Hematopoietic multipotent progenitor cell treated with erythropoietin and hydrocortisone succinate and interleukin-3 and kit ligand, for 6 days (in vitro differentiated cells): ENCODE results near the gene NR2F1.
A peak's percentile ranks its signal among the peaks of the same experiment; 100 is the strongest.

Experiments
- DNase-seq: peaks from one replicate; pipeline ENCODE4 v3.0.0-alpha.2; 2015

Gene NR2F1

DNA sequence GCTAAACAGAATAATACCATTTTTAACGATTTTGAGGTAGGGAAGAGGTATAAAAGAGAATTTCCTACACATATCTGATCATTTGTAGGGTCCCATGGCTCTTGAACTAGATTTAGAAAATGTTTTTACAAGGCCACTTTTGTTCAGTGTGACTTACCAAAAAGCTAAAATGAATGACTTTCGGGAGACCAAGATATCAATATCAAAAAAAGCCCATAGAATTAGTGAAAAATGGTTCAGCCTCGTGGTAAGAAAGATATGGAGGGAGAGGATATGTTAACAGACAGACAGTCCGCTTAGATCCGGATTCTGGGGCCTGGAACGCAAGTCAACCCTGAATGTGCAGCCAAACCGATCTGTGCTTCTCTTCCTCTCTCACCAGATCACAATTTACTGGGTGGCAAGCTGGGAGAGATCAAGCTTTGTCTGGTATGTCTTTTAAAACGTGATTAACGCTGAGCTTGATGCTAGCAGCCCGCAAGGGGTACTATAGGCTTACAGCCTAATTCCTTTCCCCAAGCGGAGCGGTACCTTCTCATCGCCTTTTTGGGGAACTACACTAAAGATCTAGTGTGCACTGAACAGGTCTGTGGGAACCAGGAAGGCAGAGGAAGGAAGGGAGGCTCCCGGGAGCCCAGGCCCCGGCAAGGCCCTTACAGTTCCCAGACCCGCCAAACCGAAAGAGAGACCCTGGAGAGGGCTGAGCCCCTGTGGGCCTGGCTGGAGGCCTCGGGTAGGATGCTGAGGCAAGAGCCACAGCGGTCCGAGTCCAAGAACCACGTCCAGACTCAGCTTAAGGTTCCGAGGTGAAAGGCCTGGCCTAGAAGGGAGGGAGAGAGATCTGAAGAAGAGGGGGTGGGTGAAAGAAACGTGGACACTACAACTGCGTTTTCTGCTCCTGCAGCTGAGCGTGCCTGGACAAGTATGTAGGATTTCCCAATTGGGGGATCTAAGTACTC lies 4.9 kb upstream of the NR2F1 start:
- no peak for DNase-seq

DNA sequence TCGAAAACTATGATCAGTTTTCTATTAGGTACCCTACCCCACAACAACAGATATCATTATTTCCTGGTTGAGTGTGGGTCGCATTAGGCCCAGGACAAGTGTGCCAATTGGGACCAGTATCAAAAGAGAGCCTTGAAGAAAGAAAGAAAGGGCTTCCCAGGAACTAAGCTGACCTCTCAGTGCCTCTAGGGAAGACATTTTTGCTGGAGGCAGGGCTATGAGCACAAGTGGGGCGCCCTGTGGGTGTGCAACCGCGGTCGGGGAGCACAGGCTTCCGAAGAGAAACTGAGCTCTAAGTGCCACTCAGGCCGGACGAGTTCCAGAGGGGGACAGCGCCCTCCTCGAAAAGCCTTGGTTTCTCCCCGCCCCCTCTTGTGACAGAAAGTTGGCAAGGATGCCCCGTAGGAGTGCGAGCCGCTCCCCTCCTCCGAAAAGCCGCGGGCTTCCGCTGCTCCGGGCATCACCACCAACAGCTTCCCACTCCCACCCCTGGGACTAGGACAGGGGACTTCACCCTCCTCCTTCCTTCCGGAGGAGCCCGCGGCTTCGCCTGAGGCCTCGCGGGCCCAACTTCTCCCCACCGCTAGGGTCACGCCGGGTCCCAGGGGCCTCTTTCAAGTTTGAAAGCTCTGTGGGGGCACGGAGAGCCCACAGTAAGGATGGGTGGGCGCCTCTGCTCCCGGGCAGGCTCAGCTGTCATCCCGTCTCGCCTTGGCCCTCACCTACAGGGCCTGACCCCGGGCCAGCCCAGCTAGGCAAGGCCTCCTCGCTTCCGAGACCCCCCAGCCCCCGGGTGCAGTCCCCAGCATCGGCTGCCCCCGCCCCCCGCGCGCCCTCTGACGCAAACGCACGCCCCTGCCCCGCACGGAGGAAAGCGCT lies 4.0 kb upstream of the NR2F1 start:
- no peak for DNase-seq

DNA sequence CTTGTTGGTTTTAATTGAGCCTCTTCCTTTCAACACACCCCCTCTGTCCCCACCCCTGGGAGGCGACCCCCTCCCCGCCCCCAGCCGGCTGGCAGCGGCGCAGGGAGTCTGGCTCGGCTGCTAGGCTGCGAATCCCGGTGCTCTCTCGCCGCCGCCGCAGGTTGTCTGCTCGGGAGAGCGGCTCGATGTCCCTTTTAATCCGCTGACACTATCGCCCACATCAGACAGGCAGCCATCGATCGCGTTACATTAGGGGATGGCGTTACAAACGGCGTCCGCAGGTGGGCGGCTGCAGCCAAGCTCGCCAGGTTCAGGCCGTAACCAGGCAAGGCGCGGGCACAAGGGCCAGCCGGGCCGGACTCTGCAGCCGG lies 3.3 kb upstream of the NR2F1 start:
- DNase-seq, result no peak

DNA sequence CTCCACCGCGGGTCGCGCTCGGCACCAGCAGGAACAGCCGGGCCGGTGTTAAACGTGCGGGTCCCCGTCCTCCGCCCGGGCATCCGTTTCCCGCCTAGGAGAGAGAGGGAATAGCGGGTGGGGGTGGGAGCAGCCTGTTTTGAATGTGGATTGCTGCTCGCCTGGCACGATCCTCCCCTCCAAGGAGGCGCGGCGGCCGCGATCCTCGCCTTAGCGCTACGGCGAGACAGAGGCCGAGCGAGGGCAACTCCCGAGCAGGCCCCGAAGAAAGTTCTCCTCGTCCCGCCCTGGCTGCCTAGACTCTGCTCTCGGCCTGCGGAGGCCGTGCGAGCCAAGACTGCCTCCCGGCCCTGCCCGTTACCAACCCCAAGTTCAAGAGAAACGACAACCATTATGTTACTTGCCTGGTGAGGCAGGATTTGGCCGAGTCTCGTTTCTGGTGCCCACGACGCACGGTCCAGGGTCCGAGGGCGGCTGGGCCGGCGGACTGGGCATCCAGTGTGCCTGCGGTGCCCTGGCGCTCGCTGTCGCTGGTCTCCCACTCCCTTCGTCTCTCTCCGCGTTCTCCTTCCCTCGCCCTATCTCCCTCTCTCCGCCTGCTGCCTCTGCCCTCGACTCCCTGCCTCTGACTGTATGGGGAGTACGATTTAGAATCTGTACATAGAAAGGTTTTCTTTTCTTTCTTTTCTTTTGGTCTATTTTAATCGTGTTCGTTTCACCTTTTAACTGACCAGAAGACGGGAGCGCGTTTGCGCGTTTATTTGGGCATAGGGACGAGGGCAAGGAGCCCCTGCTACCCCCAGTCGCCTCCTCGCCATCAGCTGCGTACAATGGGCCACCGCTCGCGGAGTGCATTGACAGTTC lies 2.7 kb upstream of the NR2F1 start:
- peak; percentile 37 for DNase-seq

DNA sequence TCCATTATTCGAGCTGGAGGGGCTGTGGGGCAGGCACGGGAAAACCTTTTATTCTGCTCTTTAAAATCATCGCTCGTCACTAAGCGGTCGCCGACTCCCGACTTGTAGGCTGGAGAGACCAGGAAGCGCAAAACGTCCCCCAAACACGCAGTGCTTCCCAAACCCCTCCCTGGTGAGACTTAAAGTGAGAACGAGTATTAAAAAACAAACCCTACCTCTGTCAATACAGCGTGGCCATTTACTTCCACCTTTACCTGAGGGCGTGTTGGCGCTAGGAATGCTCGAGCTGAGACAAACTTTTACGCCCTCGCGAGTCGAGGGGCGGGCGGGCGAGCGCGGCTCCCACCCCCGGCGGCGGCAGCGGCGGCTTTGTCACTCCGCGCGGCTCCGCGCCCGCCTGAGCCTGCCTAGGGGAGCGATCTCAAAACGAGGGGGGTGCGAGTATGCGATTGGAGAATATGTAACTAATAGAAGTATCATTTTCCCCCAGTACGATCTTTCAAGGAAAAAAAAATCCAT lies 2.0 kb upstream of the NR2F1 start, which contains the start of gene NR2F1-AS1:
TSS of gene NR2F1-AS1 (minus strand) at position 293 of the 519 bp plus-strand sequence.
- no peak for DNase-seq

DNA sequence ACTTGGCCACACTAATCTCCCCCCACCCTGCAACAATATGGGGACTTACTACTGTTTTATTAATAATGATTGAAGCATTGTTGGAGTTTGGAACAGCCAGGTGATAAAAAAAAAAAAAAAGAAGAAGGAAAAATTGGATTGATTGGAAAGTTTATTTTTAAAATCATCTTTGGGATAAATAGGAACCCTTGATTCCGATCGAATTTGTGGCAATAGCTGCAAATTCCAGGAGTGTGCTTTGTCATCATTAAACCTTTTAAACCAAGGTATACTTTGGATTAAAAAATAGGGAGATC lies 907 bp upstream of the NR2F1 start:
- no peak for DNase-seq

DNA sequence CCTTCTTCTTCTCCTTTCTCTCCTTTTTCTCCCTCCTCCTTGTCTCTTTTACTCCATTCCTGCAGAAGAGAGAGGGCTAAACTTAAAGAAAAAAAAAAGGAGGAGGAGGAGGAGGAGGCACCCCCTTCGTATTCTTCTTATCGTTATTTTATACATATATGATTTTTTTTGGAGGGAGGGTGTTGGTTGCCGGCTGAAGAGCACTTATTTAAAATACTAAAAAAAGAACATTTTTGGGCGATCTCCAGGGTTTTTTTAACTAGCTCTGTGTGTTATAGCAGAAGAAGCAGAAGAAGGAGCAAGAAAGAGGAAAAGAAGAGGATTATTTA lies 381 bp downstream of the NR2F1 start:
- DNase-seq, result no peak

DNA sequence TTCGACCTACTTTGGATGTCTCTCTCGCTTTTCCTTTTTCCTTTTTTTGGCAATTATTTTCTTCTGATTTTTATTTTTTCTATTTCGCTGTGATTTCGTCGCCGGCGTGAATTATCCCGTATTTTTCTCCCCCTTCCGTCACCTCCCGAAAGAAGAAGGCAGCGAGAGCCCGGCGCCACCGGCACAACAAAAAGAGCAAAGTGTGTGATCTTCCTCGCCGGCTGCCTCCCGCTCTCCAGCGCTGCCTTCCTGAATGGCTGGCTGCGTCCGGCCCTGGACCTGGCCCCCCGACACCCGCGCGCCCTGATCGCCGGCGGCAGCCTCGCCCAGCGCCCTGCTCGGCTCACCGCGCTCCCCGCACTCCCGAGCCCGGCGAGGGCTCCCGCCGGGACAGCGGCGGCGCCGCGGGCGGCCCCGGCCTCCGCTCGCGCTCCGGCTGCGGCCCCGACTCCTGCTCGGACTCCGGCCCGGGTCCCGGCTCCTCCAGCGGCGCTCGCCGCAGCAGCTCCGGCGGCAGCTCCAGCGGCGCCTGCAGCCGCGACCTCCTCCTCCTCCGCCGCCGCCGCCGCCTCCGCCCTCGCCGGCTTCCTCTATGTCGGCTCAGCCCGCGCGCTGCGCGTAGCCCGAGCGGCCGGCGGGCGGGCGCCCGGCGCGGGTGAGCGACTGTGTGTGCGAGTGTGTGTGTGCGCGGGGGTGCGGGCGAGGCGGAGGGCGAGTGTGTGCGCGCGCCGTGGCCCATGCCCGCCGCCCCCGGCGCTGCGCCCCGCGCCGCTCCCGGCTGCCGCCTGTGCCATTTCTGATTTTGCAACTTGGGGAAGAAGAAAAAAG lies 960 bp downstream of the NR2F1 start:
- DNase-seq, result peak; percentile 49

DNA sequence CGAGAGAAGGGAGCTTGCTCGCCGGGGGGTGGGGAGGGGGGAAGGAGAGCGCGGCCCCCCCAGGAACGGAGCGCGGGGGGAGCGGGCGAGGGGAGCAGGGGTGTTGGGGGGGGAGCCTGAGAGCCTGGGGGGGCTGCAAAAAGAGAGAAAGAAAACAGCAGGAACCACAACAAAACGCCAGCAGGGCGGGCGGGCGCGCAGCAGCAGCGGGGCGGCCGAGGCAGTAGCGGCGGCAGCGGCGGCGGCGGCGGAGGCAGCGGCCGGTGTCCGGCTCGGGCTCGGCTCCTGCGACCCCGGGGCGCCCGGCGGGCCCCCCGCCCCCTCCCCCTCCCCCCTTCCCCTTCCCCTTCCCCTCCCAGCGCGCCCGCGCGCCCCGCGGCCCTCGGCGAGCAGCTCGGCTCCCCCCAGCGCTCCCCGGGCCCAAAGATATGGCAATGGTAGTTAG lies 1.6 kb downstream of the NR2F1 start:
- no peak for DNase-seq

DNA sequence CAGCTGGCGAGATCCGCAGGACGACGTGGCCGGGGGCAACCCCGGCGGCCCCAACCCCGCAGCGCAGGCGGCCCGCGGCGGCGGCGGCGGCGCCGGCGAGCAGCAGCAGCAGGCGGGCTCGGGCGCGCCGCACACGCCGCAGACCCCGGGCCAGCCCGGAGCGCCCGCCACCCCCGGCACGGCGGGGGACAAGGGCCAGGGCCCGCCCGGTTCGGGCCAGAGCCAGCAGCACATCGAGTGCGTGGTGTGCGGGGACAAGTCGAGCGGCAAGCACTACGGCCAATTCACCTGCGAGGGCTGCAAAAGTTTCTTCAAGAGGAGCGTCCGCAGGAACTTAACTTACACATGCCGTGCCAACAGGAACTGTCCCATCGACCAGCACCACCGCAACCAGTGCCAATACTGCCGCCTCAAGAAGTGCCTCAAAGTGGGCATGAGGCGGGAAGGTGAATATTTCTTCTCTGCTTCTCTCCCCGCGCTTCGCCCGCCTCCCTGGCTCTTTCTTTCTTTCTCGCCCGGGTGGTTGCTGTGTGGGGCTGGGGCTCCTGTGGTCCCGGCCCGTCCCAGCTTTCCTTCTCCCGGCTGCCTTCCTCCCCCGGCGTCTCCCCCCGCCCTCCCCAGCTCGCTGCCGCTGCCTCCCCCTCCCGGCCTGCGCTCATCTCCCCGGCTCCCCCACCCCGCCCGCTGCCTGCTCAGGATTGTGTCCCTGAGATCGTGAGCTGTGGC lies 2.2 kb downstream of the NR2F1 start:
- DNase-seq, result peak; percentile 38

DNA sequence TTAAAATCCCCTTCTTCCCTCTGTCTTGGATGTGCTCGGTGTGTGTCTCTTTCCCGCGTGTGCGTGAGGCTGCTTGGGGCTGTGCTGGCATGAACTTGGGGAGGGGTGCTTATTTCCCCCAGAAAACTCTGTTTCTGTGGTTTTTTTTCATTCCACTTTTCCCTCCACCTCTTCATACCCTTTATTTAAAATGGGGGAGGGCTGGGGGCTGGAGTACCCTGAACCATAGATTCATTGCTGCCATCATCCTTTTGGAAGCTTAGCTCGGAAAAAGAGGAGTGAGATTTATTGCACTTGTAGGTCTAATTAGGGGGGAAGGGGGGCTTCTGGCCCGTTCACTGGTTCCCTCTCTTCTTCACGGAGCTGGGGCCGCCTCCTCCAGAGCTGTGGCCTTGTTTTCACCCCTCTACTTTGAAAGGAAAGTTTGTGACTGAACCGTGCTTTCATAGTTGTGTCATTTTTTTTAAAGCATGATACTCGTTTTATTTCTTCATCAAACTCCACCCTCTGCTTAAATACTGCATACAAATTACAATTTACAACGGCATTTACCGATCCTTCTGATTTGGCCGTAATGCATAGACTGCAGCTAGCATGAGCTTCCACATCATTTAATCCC lies 2.9 kb downstream of the NR2F1 start:
- DNase-seq, result no peak

DNA sequence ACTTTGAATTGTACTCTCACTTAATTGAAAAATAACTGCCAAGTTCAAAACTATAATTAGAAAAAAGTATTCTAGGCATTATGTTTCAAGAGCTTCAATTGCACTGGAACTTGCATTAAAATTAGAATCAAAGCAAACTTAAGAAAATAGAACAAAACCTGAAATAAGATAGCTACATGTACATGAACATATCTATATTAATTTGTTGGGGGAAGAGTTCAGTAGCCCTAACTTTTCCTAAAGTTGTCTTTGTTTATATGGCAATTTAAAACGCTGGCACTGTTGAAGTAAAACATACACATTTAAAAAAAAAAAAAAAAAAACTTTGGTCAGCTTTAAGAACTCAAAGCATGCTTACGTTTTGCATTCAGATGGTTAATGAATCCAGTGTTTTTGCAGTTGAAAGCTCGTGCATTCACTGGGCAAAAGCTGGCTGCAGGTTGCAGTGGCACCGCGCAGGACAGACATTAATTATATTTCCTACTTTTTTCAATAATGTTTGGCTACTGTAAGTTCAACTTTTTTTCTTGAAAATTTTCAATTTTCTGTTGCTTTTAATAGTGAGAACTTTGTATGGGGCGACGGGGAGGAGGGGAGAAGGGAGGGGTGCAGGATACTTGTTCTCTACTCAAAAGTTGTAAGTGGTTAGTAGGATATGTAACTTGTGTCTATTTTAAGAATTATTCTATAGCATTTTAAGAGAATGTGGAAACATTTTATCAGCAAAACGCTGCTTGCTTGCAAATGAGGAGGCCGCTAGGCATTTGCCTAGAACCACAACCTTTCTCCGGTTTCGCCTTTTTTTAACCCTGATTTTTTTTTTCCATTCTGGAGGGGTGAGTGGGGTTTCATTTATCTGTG lies 3.9 kb downstream of the NR2F1 start:
- no peak for DNase-seq

DNA sequence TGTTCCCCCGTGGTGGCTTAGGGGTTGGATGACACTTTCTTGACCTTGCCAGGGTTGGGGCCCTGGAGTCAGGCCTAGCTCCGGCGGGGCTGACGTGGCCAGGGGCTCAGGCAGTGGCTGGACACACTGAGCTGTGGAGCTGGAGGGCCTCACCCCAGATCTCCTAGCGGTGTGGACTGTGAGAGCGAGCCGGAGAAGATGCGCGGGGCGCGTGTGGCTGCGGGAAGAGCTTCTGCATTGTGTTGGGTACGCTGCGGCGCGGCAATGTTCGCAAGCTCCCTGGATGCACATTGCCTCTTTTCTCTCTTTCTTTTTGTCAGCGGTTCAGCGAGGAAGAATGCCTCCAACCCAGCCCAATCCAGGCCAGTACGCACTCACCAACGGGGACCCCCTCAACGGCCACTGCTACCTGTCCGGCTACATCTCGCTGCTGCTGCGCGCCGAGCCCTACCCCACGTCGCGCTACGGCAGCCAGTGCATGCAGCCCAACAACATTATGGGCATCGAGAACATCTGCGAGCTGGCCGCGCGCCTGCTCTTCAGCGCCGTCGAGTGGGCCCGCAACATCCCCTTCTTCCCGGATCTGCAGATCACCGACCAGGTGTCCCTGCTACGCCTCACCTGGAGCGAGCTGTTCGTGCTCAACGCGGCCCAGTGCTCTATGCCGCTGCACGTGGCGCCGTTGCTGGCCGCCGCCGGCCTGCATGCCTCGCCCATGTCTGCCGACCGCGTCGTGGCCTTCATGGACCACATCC lies 4.8 kb downstream of the NR2F1 start:
- DNase-seq, result no peak

DNA sequence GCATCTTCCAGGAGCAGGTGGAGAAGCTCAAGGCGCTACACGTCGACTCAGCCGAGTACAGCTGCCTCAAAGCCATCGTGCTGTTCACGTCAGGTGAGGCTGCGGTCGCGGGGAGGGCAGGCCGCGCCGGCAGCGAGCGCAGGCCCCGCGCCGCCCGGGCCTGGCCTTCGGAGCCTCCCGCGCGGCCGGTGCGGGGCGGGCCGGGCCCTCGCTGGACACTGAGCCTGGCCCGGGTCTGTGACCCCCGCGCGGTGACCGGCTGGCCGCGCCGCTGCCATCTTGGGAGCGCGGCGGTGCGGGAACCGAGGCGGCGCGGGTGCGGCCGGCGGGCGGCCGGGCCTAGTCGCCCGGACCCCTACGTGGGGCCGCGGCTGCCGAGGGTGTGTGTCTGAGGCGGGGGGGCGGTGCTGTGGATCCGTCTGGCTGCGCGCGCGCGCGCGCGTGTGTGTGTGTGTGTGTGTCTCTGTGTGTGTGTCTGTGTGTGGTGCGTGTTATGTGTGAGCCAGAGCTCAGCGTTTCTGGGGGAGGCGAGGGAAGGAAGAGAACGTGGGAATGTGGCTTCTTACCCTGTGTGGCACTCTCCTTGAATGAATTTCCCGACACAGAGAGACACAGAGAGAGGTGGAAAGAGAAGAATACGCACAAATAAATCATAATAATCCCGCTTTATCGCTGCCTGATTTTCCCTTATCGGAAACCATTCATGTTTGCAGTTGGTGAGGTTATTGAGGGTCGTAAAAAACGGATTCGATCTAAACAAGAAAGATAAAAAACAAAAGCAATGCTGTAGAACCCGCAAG lies 5.5 kb downstream of the NR2F1 start:
- no peak for DNase-seq

DNA sequence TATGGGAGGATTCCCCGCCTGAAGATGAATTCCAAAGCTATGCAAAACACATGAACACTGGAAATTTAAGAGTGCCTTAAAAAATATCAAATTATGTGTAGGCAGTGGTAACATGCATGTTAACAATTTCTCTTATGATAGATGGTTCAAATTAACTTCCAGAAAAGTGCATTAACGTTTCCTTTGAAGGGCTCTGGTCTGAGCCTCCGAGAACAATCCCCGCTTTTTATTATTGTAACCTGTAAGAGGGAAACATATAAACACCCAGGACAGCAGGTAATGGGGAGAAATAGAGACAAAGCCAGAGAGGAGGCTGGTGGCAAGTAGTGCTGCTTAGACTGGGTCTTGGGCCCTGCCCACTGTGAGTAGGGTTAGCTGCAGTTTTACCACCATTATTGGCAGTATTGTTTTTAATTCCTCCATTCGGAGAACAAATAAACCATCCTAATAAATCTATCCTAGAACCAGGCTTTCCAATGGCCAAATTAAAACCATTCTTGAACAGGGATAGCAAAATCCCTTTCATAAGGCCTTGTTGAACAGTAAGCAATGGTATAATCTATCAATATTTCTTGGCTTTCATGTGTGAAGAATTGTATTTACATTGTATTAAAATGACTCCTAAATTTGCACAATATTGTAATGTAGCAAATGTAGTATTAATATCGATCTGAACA lies 6.3 kb downstream of the NR2F1 start:
- no peak for DNase-seq

DNA sequence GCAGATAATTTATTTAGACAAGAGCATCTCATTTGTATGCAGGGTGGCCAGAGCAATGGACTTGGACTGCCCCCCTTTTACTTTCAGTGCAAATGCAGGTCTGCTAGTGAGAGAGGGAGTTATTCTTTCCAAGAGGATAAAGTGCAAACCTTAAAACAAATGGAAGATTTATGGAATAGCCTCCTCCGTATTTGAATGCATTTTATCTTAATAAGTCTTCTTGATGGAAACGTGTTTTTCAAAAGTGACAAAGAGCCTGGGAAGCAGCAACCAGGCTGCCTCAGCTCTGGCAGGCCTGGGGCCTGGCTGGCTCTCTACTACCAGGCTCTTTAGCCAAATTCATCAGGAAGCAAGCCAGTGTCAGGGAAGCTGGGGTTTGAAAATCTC lies 6.8 kb downstream of the NR2F1 start:
- DNase-seq, result no peak

DNA sequence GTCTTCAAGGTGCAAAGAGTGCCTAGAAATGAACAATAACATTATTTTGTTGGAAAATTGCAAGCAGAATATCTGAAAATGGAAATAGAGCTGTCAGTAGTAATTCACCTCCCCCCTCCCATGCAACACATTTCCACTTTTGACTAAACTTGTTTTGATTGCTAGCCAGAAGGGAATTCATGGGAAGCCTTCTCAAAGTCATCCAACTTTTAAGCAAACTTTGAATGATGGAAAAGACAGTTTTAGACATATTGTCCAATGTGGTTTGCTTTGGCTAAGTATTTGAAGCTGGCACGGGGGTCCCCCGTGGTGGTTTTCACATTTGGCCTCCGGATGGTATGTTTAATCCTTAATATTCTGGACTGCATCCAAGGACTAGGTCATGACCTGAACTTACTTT lies 7.5 kb downstream of the NR2F1 start:
- no peak for DNase-seq
